Tibial artery (tissue), 4 donors: Measurements from ENCODE around the gene NOL7.
A peak's percentile ranks its signal among the peaks of the same experiment; 100 is the strongest.

Experiments used
- DNase-seq, 2 donors: peaks; one replicate each; pipeline ENCODE4 v3.0.0-alpha.2; 2019
- H3K27ac ChIP-seq, 2 donors: fragments of 200-600 bp; sonication (generic) in 1 of 2; 1 replicate in 1 of 2; 2 replicates in 1 of 2; pipeline ENCODE4 v1.5.1; 2018 to 2019; ENCODE audit warnings: mild to moderate bottlenecking in 1 of 2
- H3K27me3 ChIP-seq, 2 donors: fragments of 200-600 bp; sonication (generic) in 1 of 2; one replicate each; pipeline versions ENCODE4 v1.5.1 to v1.6.0; 2016 to 2019
- H3K36me3 ChIP-seq, 3 donors: fragments of 200-600 bp; sonication (generic) in 2 of 3; one replicate each; pipeline ENCODE4 v1.5.1; 2016 to 2019; ENCODE audit warnings: mild to moderate bottlenecking in 2 of 3
- H3K4me1 ChIP-seq, 4 donors: fragments of 200-600 bp; sonication (generic) in 2 of 4; 1 replicate in 3 of 4; 2 replicates in 1 of 4; pipeline ENCODE4 v1.5.1; 2016 to 2019
- H3K4me3 ChIP-seq, 2 donors: fragments of 200-600 bp; sonication (generic) in 1 of 2; 1 replicate in 1 of 2; 2 replicates in 1 of 2; pipeline ENCODE4 v1.5.1; 2018 to 2019; ENCODE audit warnings: mild to moderate bottlenecking in 2 of 2
- H3K9me3 ChIP-seq, 3 donors: fragments of 200-600 bp; sonication (generic) in 1 of 3; one replicate each; pipeline ENCODE4 v1.5.1; 2016 to 2019
- CTCF ChIP-seq, 2 experiments: fragments of 200-600 bp in 1 of 2; fragments of 450-650 bp in 1 of 2; IDR thresholded peaks; one replicate each; pipeline ENCODE4 v1.5.1; 2017 to 2019; ENCODE audit warnings: antibody characterized with exemption in 2 of 2, mild to moderate bottlenecking in 1 of 2, moderate library complexity in 1 of 2
- intact Hi-C: fragments of 100-400 bp; cut with DNase I; formaldehyde crosslinking; loops from one replicate; pipeline ENCODE4 v1.15.0; 2023; ENCODE audit warnings: low total_unique reads

The NOL7 gene

GRCh38 chr6:13611715-13612114 is 3.4 kb upstream of the NOL7 start:
- Histone ChIP-seq H3K27me3 (no peaks in the 10 kb centered on the region), H3K4me3 (no peak overlapping the region), H3K36me3 (peaks cover 0 to 8% (median 0%) of the 10 kb centered on the region in 3 donors), H3K27ac (no peak overlapping the region), H3K4me1 (peaks cover 0 to 17% (median 11%) of the 10 kb centered on the region in 4 donors), H3K9me3 (no peaks in the 10 kb centered on the region)
- intact Hi-C loops = loop anchor here (5.0 kb wide), 1 partner anchor 156 kb away; no protein-coding TSS in a partner anchor
- no peak for TF ChIP-seq CTCF (IDR thresholded peaks at IDR 0.05)
- no peak for DNase-seq

GRCh38 chr6:13613029-13613594 is 2.0 kb upstream of the NOL7 start:
- no peak overlapping the region for H3K4me3 ChIP-seq
- peaks cover 5 to 16% (median 12%) of the 10 kb centered on the region in 3 donors for H3K36me3 ChIP-seq
- no peak overlapping the region for H3K27ac ChIP-seq
- no peak for DNase-seq
- H3K4me1 ChIP-seq = peaks cover 0 to 25% (median 16%) of the 10 kb centered on the region in 4 donors
- H3K27me3 ChIP-seq = no peaks in the 10 kb centered on the region
- H3K9me3 ChIP-seq = no peaks in the 10 kb centered on the region
- no peak for TF ChIP-seq CTCF (IDR thresholded peaks at IDR 0.05)
- intact Hi-C loops = loop anchor here (5.0 kb wide), 1 partner anchor 154 kb away; no protein-coding TSS in a partner anchor

GRCh38 chr6:13614126-13614925 is 809 bp upstream of the NOL7 start:
- Histone ChIP-seq H3K4me3 (peak overlapping the region; percentile 75 to 95), H3K36me3 (peaks cover 15 to 27% (median 22%) of the 10 kb centered on the region in 3 donors), H3K27ac (peak overlapping the region; percentile 92 to 96), H3K9me3 (no peaks in the 10 kb centered on the region), H3K27me3 (no peaks in the 10 kb centered on the region), H3K4me1 (peaks cover 0 to 25% (median 16%) of the 10 kb centered on the region in 4 donors)
- intact Hi-C loops = loop anchor here (5.0 kb wide), 1 partner anchor 153 kb away; no protein-coding TSS in a partner anchor
- TF ChIP-seq CTCF (IDR thresholded peaks at IDR 0.05) = no peak
- peak in 1 of 2 donors; percentile 40 for DNase-seq

GRCh38 chr6:13615792-13616120 is 621 bp downstream of the NOL7 start:
- Histone ChIP-seq H3K4me1 (peaks cover 0 to 25% (median 16%) of the 10 kb centered on the region in 4 donors), H3K9me3 (no peaks in the 10 kb centered on the region), H3K36me3 (peaks cover 28 to 41% (median 36%) of the 10 kb centered on the region in 3 donors), H3K4me3 (peak overlapping the region; percentile 75 to 95), H3K27ac (peak overlapping the region; percentile 92 to 96), H3K27me3 (no peaks in the 10 kb centered on the region)
- TF ChIP-seq CTCF (IDR thresholded peaks at IDR 0.05) = no peak
- intact Hi-C loops = loop anchor here (5.0 kb wide), 1 partner anchor 38 kb away; no protein-coding TSS in a partner anchor
- peak; percentile 70 to 74 for DNase-seq

GRCh38 chr6:13617066-13617465 is 1.9 kb downstream of the NOL7 start:
- Histone ChIP-seq H3K9me3 (no peaks in the 10 kb centered on the region), H3K36me3 (peaks cover 41 to 54% (median 49%) of the 10 kb centered on the region in 3 donors), H3K4me1 (peaks cover 0 to 25% (median 16%) of the 10 kb centered on the region in 4 donors), H3K27ac (no peak overlapping the region), H3K4me3 (no peak overlapping the region), H3K27me3 (no peaks in the 10 kb centered on the region)
- no peak for TF ChIP-seq CTCF (IDR thresholded peaks at IDR 0.05)
- DNase-seq = no peak
- intact Hi-C loops = loop anchor here (5.0 kb wide), 1 partner anchor 40 kb away; no protein-coding TSS in a partner anchor
